Measurements from ENCODE around the gene WASHC4. TPM values are rescaled to one million over a fixed set of nuclear protein-coding genes. Genes with fewer than 3 reads are reported as not detected.

WASHC4 gene
- total and polyA plus RNA-seq, 2 donors from 2014 or later: 10.7 to 63.6 TPM

DNA sequence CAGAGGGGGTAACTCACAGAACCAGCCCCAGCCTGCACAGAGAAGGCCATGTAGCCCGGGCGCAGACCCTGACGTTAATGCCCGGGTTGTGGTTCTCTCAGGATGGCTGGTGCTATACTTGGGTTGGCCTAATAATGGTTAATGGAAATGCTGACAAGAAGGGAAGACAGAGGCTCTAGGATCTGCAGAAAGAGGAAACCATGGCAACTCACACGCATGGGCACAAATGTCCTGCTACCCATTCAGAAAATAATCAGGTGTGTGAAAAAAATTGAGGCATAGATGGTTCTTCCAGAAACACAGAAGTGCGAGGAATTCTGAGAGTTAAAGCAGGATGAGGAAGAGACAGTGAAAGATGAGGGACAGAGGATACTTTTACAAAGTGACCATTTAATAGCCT, 94.7 kb downstream of the WASHC4 start:
- no peaks in the 10 kb centered on the region for H3K9me3 ChIP-seq (ENCODE audit: control insufficient read depth in 2 of 3, insufficient read depth in 1 of 3, low read length in 3 of 3)
- H3K36me3 ChIP-seq (ENCODE audit: control insufficient read depth in 2 of 3, insufficient read depth in 3 of 3, low read length in 3 of 3): peaks cover 11 to 43% (median 32%) of the 10 kb centered on the region in 3 donors
- FAIRE-seq (no peak), DNase-seq (no peak)
- no peak overlapping the region for H3K9ac ChIP-seq (ENCODE audit: low read length in 3 of 3)
- no peak overlapping the region for H3K4me3 ChIP-seq (ENCODE audit: low read length in 3 of 3)
- H3K27me3 ChIP-seq (ENCODE audit: control insufficient read depth, insufficient read depth, low read length): no peaks in the 10 kb centered on the region
- no peak for TF ChIP-seq CTCF (IDR thresholded peaks at IDR 0.05; ENCODE audit: borderline replicate concordance, extremely low read depth, insufficient read depth)
- no peak overlapping the region for H3K27ac ChIP-seq (ENCODE audit: low read depth in 2 of 2, low read length in 2 of 2)
- H3K4me1 ChIP-seq (ENCODE audit: control insufficient read depth in 2 of 3, insufficient read depth in 2 of 3, low read depth in 1 of 3, low read length in 3 of 3): no peaks in the 10 kb centered on the region
- intact Hi-C loops (cut with DNase I): no loop called here

DNA sequence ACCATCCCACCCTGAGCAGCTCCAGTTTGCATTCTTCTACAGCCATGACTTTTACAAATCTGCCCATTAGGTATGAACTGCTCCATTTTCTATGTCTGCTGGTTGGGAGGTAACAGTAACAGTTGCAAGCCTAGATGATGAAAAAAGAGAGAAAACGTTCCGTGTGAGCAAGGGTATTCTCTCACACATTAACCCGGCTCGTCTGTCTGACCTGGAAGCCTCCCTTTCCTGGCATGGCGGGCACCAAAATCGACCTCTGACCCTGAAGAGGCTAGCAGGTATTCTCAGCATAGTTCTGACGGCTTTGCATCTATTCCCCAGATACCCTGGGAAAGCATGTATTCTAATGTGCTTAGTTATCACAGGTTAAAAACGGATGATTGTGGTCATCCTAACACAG, 96.6 kb downstream of the WASHC4 start:
- H3K9me3 ChIP-seq (ENCODE audit: control insufficient read depth in 2 of 3, insufficient read depth in 1 of 3, low read length in 3 of 3): no peaks in the 10 kb centered on the region
- intact Hi-C loops (cut with DNase I): no loop called here
- H3K27me3 ChIP-seq (ENCODE audit: control insufficient read depth, insufficient read depth, low read length): no peaks in the 10 kb centered on the region
- DNase-seq (no peak), FAIRE-seq (no peak)
- no peaks in the 10 kb centered on the region for H3K4me1 ChIP-seq (ENCODE audit: control insufficient read depth in 2 of 3, insufficient read depth in 2 of 3, low read depth in 1 of 3, low read length in 3 of 3)
- TF ChIP-seq CTCF (IDR thresholded peaks at IDR 0.05; ENCODE audit: borderline replicate concordance, extremely low read depth, insufficient read depth): no peak
- no peak overlapping the region for H3K4me3 ChIP-seq (ENCODE audit: low read length in 3 of 3)
- H3K9ac ChIP-seq (ENCODE audit: low read length in 3 of 3): no peak overlapping the region
- no peak overlapping the region for H3K27ac ChIP-seq (ENCODE audit: low read depth in 2 of 2, low read length in 2 of 2)
- H3K36me3 ChIP-seq (ENCODE audit: control insufficient read depth in 2 of 3, insufficient read depth in 3 of 3, low read length in 3 of 3): peaks cover 11 to 48% (median 29%) of the 10 kb centered on the region in 3 donors

- Histone ChIP-seq H3K9ac (ENCODE audit: low read length in 3 of 3) (no peak overlapping the region), H3K4me3 (ENCODE audit: low read length in 3 of 3) (no peak overlapping the region), H3K27ac (ENCODE audit: low read depth in 2 of 2, low read length in 2 of 2) (no peak overlapping the region), H3K36me3 (ENCODE audit: control insufficient read depth in 2 of 3, insufficient read depth in 3 of 3, low read length in 3 of 3) (peaks cover 11 to 51% (median 31%) of the 10 kb centered on the region in 3 donors), H3K4me1 (ENCODE audit: control insufficient read depth in 2 of 3, insufficient read depth in 2 of 3, low read depth in 1 of 3, low read length in 3 of 3) (no peaks in the 10 kb centered on the region), H3K9me3 (ENCODE audit: control insufficient read depth in 2 of 3, insufficient read depth in 1 of 3, low read length in 3 of 3) (no peaks in the 10 kb centered on the region), H3K27me3 (ENCODE audit: control insufficient read depth, insufficient read depth, low read length) (no peaks in the 10 kb centered on the region)
- TF ChIP-seq CTCF (IDR thresholded peaks at IDR 0.05; ENCODE audit: borderline replicate concordance, extremely low read depth, insufficient read depth): no peak
- FAIRE-seq (no peak), DNase-seq (no peak)
- intact Hi-C loops (cut with DNase I): no loop called here
Observed at GRCh38 chr12:105204916-105205315, 97.4 kb downstream of the WASHC4 start.

Data from kidney (tissue), 14 donors.